OCI-LY1 (cell line): ENCODE results near the gene SAXO1.

Source experiments
- CTCF ChIP-seq: fragments of 200-600 bp; sonication (generic), shearing (Covaris generic); IDR thresholded peaks from 2 replicates; pipeline ENCODE4 v1.5.1; 2017; ENCODE audit warnings: mild to moderate bottlenecking, antibody characterized with exemption, low read length, moderate library complexity, mixed read lengths
- EZH2 ChIP-seq: fragments of 200-600 bp; sonication (generic), shearing (Covaris generic); IDR thresholded peaks from 2 replicates; pipeline ENCODE4 v1.8.0; 2017; ENCODE audit warnings: borderline replicate concordance, mixed run types, mild to moderate bottlenecking, antibody characterized with exemption, low read length, moderate library complexity, mixed read lengths

GRCh38 chr9:19000133-19000532 is 32.9 kb downstream of the SAXO1 start:
- no peak for TF ChIP-seq CTCF
- no peak for TF ChIP-seq EZH2
